ENCODE measurements around the gene ARHGEF12. TPM values are rescaled to one million over a fixed set of nuclear protein-coding genes. Genes with fewer than 3 reads are reported as not detected.

ARHGEF12 gene
- total RNA-seq, 1 donor from 2014 or later = 121 TPM

- TF ChIP-seq, protein P1, sequence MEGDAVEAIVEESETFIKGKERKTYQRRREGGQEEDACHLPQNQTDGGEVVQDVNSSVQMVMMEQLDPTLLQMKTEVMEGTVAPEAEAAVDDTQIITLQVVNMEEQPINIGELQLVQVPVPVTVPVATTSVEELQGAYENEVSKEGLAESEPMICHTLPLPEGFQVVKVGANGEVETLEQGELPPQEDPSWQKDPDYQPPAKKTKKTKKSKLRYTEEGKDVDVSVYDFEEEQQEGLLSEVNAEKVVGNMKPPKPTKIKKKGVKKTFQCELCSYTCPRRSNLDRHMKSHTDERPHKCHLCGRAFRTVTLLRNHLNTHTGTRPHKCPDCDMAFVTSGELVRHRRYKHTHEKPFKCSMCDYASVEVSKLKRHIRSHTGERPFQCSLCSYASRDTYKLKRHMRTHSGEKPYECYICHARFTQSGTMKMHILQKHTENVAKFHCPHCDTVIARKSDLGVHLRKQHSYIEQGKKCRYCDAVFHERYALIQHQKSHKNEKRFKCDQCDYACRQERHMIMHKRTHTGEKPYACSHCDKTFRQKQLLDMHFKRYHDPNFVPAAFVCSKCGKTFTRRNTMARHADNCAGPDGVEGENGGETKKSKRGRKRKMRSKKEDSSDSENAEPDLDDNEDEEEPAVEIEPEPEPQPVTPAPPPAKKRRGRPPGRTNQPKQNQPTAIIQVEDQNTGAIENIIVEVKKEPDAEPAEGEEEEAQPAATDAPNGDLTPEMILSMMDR (IDR thresholded peaks at IDR 0.05) = no peak
- Histone ChIP-seq H3K27ac (peak overlapping the region; percentile 48), H3K36me3 (peaks cover 42% of the 10 kb centered on the region), H3K9me3 (no peaks in the 10 kb centered on the region), H3K4me3 (no peak overlapping the region), H3K27me3 (ENCODE audit: low read depth) (no peaks in the 10 kb centered on the region), H3K4me1 (peaks cover 15% of the 10 kb centered on the region)
- no peak for DNase-seq
- intact Hi-C loops (cut with DNase I) = no loop called here
- ATAC-seq = peak; percentile 92 to 98
These were observed 96.1 kb downstream of the ARHGEF12 start for GRCh38 chr11:120432056-120433018.

DNA sequence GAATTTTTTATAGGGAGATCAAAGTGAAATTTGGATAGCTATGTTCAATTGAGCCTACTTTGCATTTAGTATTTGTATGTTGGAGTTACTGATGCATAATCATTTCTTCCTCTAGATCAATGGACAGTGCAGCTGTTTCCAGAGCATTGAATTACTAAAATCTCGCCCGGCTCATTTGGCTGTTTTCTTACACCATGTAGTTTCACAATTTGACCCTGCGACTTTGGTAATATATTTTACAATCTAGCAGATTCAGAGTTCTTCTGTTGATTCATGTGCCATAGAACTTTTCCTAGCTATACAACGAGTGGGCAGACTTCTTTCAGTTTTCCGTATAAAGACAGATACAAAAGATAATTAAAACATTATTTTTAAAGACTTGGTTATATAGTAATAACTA is 105.4 kb downstream of the ARHGEF12 start:
- no peaks in the 10 kb centered on the region for H3K27me3 ChIP-seq (ENCODE audit: low read depth)
- no peaks in the 10 kb centered on the region for H3K9me3 ChIP-seq
- intact Hi-C loops (cut with DNase I) = no loop called here
- peaks cover 92% of the 10 kb centered on the region for H3K36me3 ChIP-seq
- TF ChIP-seq, protein P1 (IDR thresholded peaks at IDR 0.05) = no peak
- H3K4me1 ChIP-seq = no peaks in the 10 kb centered on the region
- H3K27ac ChIP-seq = no peak overlapping the region
- no peak overlapping the region for H3K4me3 ChIP-seq
- no peak for DNase-seq
- ATAC-seq = no peak

DNA sequence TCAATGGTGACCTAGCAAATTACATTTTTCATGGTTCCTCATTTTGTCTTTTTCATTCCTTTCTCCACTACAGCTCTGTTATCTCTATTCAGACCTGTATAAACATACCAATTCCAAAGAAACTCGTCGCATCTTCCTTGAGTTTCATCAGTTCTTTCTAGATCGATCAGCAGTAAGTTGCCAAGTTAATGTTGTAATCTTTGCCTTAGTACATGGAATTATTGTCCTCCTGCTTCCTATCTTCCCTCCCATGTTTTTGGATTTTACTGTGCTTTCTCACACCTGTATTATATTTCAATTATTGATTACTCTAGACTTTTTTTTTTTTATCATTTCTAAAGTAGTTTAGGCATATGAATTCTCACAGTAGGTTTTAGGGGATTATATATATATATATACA is 105.8 kb downstream of the ARHGEF12 start:
- intact Hi-C loops (cut with DNase I) = no loop called here
- Histone ChIP-seq H3K4me3 (no peak overlapping the region), H3K36me3 (peaks cover 96% of the 10 kb centered on the region), H3K4me1 (no peaks in the 10 kb centered on the region), H3K27ac (no peak overlapping the region), H3K27me3 (ENCODE audit: low read depth) (no peaks in the 10 kb centered on the region), H3K9me3 (no peaks in the 10 kb centered on the region)
- no peak for DNase-seq
- TF ChIP-seq, protein P1 (IDR thresholded peaks at IDR 0.05) = no peak
- no peak for ATAC-seq

GRCh38 chr11:120446802-120447201 is 110.6 kb downstream of the ARHGEF12 start:
- H3K4me3 ChIP-seq = no peak overlapping the region
- DNase-seq (no peak), ATAC-seq (no peak)
- H3K36me3 ChIP-seq = peaks cover 99% of the 10 kb centered on the region
- no peaks in the 10 kb centered on the region for H3K27me3 ChIP-seq (ENCODE audit: low read depth)
- TF ChIP-seq, protein P1 (IDR thresholded peaks at IDR 0.05) = no peak
- H3K4me1 ChIP-seq = no peaks in the 10 kb centered on the region
- H3K27ac ChIP-seq = no peak overlapping the region
- H3K9me3 ChIP-seq = no peaks in the 10 kb centered on the region
- intact Hi-C loops (cut with DNase I) = no loop called here

- peaks cover 100% of the 10 kb centered on the region for H3K36me3 ChIP-seq
- no peak for ATAC-seq
- H3K27me3 ChIP-seq (ENCODE audit: low read depth) = no peaks in the 10 kb centered on the region
- no peak overlapping the region for H3K4me3 ChIP-seq
- no peak overlapping the region for H3K27ac ChIP-seq
- intact Hi-C loops (cut with DNase I) = no loop called here
- no peaks in the 10 kb centered on the region for H3K9me3 ChIP-seq
- DNase-seq = no peak
- no peaks in the 10 kb centered on the region for H3K4me1 ChIP-seq
- TF ChIP-seq, protein P1 (IDR thresholded peaks at IDR 0.05) = no peak
These were observed 112.0 kb downstream of the ARHGEF12 start for GRCh38 chr11:120448240-120448639.

Data from lower lobe of right lung (tissue), 2 donors.